Peyer's patch (tissue), 4 donors: Measurements from ENCODE around the gene SLC6A9.

Experiments
- CTCF ChIP-seq, 6 experiments: fragments of 450-650 bp in 4 of 6; fragments of 200-600 bp in 2 of 6; sonication (generic) in 1 of 6; IDR thresholded peaks; one replicate each; pipeline ENCODE4 v1.5.1; 2017 to 2019; ENCODE audit warnings: antibody characterized with exemption in 6 of 6, mild to moderate bottlenecking in 3 of 6, moderate library complexity in 1 of 6
- POLR2A ChIP-seq, 2 donors: fragments of 450-650 bp; IDR thresholded peaks; one replicate each; pipeline ENCODE4 v1.5.1; 2017; ENCODE audit warnings: antibody characterized with exemption in 2 of 2, mild to moderate bottlenecking in 2 of 2, moderate library complexity in 2 of 2

DNA sequence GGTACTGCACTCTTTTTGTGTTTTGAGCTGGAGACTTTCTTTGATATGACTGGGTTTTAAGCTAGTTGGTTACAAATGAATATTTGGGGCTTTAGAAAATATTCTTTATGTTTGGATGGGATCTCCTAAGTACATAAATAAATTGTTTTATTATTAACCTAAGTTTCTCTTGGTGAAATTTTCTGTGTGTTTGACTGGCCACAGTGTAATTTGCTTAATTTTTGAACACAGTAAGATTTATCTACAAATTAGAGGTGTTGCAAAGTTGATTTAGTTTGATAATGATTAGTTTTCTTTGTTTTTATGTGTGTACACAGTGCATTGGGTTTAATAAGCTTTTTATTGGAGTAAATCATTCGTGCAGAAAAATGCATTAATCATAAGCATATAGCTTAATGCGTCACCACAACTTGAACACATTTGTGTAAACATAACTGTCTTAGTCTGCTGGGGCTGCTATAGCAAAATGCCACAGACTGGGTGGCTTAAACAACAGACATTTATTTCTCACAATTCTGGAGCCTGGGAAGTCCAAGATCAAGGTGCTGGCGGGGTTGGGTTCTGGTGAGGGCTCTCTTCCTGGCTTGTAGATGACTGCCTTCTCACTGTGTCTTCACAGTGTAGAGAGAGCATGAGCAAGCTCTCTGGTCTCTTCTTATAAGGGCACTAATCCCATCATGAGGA lies 17.4 kb upstream of the SLC6A9 start:
- TF ChIP-seq CTCF (IDR thresholded peaks at IDR 0.05) = no peak
- no peak for TF ChIP-seq POLR2A (IDR thresholded peaks at IDR 0.05)
